ENCODE measurements around the gene IL4. TPM values are rescaled to one million over a fixed set of nuclear protein-coding genes. Genes with fewer than 3 reads are reported as not detected.

The IL4 gene
- total and polyA plus RNA-seq, 2 experiments from 2014 or later, result not detected

GRCh38 chr5:132708645-132709044, 34.9 kb downstream of the IL4 start:
- DNase-seq (ENCODE audit: low spot score) (no peak), ATAC-seq (no peak)
- H3K36me3 Mint-ChIP-seq (ENCODE audit: low read depth), result no peaks in the 10 kb centered on the region
- no peaks in the 10 kb centered on the region for H3K27me3 Mint-ChIP-seq (ENCODE audit: insufficient read depth, low read depth, poor library complexity)
- H3K4me3 Mint-ChIP-seq, result no peak overlapping the region
- no peaks in the 10 kb centered on the region for H3K4me1 ChIP-seq (ENCODE audit: insufficient read depth)
- no peaks in the 10 kb centered on the region for H3K27me3 ChIP-seq (ENCODE audit: insufficient read depth)
- H3K4me1 Mint-ChIP-seq, result no peaks in the 10 kb centered on the region; the same call in 2 of the 3 replicates
- no peaks in the 10 kb centered on the region for H3K36me3 ChIP-seq (ENCODE audit: insufficient read depth)
- H2AFZ ChIP-seq, result no peak overlapping the region
- H4K20me1 ChIP-seq (replicated peaks; ENCODE audit: insufficient read depth), result no peaks in the 10 kb centered on the region
- H3K79me2 ChIP-seq (replicated peaks; ENCODE audit: insufficient read depth), result no peaks in the 10 kb centered on the region
- H3K27ac Mint-ChIP-seq, result no peak overlapping the region
- no peak overlapping the region for H3K4me2 ChIP-seq
- H3K27ac ChIP-seq (ENCODE audit: low read depth), result no peak overlapping the region
- H3K9me3 Mint-ChIP-seq, result no peaks in the 10 kb centered on the region
- no peak overlapping the region for H3K4me3 ChIP-seq
- H3K9me2 ChIP-seq (ENCODE audit: insufficient read depth), result no peaks in the 10 kb centered on the region
- H3F3A ChIP-seq (replicated peaks; ENCODE audit: low read depth), result no peaks in the 10 kb centered on the region
- no peak for TF ChIP-seq POLR2AphosphoS5 (IDR thresholded peaks at IDR 0.05; ENCODE audit: low read depth)
- TF ChIP-seq ETS1 (IDR thresholded peaks at IDR 0.05), result no peak
- no peak for TF ChIP-seq CTCF (conservative IDR thresholded peaks at IDR 0.05; ENCODE audit: low read depth in 2 of 2)
- no peak for TF ChIP-seq ZNF462 (CRISPR knock-in tag; IDR thresholded peaks at IDR 0.05)
- TF ChIP-seq ZNF114 (CRISPR knock-in tag; IDR thresholded peaks at IDR 0.05), result no peak
- no peak for TF ChIP-seq ZNF331 (CRISPR knock-in tag; IDR thresholded peaks at IDR 0.05; ENCODE audit: low read depth)
- TF ChIP-seq EZH2 (IDR thresholded peaks at IDR 0.05; ENCODE audit: low read depth, unreplicated experiment), result no peak
- no peak for TF ChIP-seq STAT1 (IDR thresholded peaks at IDR 0.05; ENCODE audit: unreplicated experiment)
- no peak for TF ChIP-seq NANOG (IDR thresholded peaks at IDR 0.05; ENCODE audit: borderline replicate concordance)
- TF ChIP-seq REST (IDR thresholded peaks at IDR 0.05; ENCODE audit: unreplicated experiment), result no peak
- no peak for TF ChIP-seq JUNB (IDR thresholded peaks at IDR 0.05; ENCODE audit: unreplicated experiment)
- no peak for TF ChIP-seq CREB1 (CRISPR knock-in tag; IDR thresholded peaks at IDR 0.05; ENCODE audit: low read depth)
- no peak for TF ChIP-seq EZH2phosphoT487 (IDR thresholded peaks at IDR 0.05; ENCODE audit: unreplicated experiment)
